ENCODE measurements around the gene NPM3. TPM values are rescaled to one million over a fixed set of nuclear protein-coding genes. Genes with fewer than 3 reads are reported as not detected.

NPM3 gene
- total RNA-seq (10 to 100 TPM; 13.1 to 13.8 TPM), total RNA-seq (4.8 to 17.3 reads per million in 2 donors)

- peaks cover 8% of the 10 kb centered on the region for H3K36me3 Mint-ChIP-seq (ENCODE audit: low read depth)
These were observed at the start of gene NPM3 for GRCh38 chr10:101782811-101783735. TSS of gene NPM3 (minus strand) at chr10:101783446. CDS start at chr10:101783390, 56 bp downstream.

DNA sequence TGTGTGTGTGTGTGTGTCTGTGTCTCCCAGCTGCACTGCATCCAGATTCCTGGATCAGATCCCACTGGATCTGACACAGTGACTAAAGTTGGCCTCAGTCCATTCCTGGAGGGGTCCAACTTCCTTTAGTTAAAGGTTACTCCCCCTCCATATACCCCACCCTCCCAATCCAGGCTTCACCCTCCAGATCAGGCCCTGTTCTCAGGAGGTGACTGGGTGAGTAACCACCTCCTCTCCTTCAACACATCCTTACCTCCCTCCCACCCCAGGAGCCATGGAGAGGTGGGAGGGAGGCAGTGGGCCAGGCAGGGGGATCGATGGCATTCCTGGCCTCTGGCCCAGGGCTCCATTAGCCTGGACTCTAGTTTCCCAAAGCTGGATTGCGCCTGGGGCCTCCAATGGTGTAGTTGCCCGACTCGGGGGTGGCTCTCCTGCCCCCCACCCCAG lies 49.1 kb upstream of the NPM3 start:
- H3K27me3 Mint-ChIP-seq = no peaks in the 10 kb centered on the region
- no peaks in the 10 kb centered on the region for H3K9me3 ChIP-seq (ENCODE audit: control insufficient read depth, low read length, poor library complexity, severe bottlenecking)
- H3K27ac Mint-ChIP-seq = peak overlapping the region; percentile 97
- DNase-seq = no peak
- no peaks in the 10 kb centered on the region for H3K36me3 Mint-ChIP-seq (ENCODE audit: low read depth)
- H3K4me1 Mint-ChIP-seq = peaks cover 55% of the 10 kb centered on the region
- no peak for ATAC-seq
- no peak overlapping the region for H3K4me3 Mint-ChIP-seq

More at GRCh38 chr10:101782811-101783735, at the start of gene NPM3:
- peak; percentile 61 to 69 (median 69) for DNase-seq
- Mint-ChIP-seq H3K4me3 (peak within 1 kb of the TSS; percentile 99), H3K27me3 (peaks cover 14% of the 10 kb centered on the region), H3K4me1 (peaks cover 51% of the 10 kb centered on the region), H3K27ac (peak within 1 kb of the TSS; percentile 99)
- ATAC-seq = peak; percentile 81
- H3K9me3 ChIP-seq (ENCODE audit: control insufficient read depth, low read length, poor library complexity, severe bottlenecking) = no peaks in the 10 kb centered on the region

DNA sequence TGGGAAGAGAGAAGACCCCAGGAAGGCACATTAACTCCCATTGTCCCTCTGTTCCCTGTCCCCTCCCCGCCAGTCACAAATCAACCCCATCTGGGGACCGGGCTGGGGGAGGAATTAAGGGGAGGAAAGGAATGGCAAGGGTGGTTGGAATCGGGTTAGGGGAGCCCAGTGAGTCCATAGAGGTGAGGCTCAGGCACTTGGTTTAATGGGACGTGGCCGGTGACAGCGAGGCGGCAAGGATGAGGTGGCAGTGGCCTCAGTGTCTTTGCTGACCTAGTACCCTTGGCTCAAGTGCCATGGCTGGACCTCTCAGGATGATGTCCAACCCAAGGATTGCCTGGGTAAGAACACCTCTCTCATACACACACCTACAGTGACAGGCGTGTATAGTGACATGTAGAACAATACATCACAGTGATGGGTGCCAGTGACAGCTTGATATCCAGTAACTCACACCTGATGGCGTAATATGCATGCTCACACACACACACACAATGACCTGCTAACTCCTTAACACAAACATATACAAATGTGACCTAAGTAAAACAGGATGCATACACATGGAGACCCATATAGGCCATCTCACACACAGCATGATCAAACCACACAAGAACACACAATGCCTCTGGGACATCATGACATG lies 48.0 kb upstream of the NPM3 start:
- ATAC-seq (no peak), DNase-seq (no peak)
- Mint-ChIP-seq H3K4me1 (peaks cover 59% of the 10 kb centered on the region), H3K36me3 (ENCODE audit: low read depth) (no peaks in the 10 kb centered on the region), H3K4me3 (peak overlapping the region; percentile 89), H3K27me3 (no peaks in the 10 kb centered on the region), H3K27ac (peak overlapping the region; percentile 97)
- H3K9me3 ChIP-seq (ENCODE audit: control insufficient read depth, low read length, poor library complexity, severe bottlenecking) = no peaks in the 10 kb centered on the region

DNA sequence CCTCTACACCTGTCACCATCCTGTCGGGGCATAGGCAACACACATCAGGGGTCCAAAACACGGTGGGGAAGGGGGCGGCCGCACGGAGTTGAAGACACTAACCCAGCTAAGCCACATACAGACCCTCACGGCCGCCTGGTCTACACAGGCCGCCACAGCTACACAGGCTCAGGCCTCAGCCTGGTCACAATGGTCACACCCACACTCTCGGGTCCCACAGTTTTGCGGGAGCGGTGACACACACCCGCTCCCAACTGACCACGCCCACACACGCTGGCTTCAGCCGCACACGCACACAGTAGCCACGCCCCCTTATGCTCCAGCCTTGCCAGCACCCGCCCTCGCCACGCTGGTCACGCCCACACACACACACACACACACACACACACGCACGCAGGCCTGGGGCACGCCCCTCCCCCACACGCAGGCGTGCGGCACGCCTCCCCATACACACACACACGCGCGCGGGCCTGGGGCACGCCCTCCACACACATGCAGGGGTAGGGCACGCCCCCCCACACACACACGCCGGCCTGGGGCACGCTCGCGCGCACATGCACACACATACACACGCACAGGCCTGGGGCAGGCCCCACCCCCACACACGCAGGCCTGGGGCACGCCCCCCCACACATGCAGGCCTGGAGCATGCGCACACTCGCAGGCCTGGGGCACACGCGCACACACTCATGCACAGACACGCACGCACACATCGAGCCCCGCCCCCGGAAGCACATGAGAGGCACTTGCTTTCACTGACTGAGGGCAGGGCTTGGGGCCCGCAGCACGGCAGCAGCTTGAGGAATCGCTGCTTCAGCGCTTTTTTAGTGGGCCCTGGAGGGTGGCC lies 47.3 kb upstream of the NPM3 start:
- H3K4me3 Mint-ChIP-seq = peak overlapping the region; percentile 89
- H3K4me1 Mint-ChIP-seq = peaks cover 54% of the 10 kb centered on the region
- DNase-seq = peak; percentile 92 to 97 (median 96)
- ATAC-seq = peak; percentile 85
- H3K27me3 Mint-ChIP-seq = no peaks in the 10 kb centered on the region
- no peaks in the 10 kb centered on the region for H3K36me3 Mint-ChIP-seq (ENCODE audit: low read depth)
- H3K9me3 ChIP-seq (ENCODE audit: control insufficient read depth, low read length, poor library complexity, severe bottlenecking) = no peaks in the 10 kb centered on the region
- peak overlapping the region; percentile 97 for H3K27ac Mint-ChIP-seq

GRCh38 chr10:101829561-101830315 lies 46.5 kb upstream of the NPM3 start:
- H3K27me3 Mint-ChIP-seq = no peaks in the 10 kb centered on the region
- no peaks in the 10 kb centered on the region for H3K9me3 ChIP-seq (ENCODE audit: control insufficient read depth, low read length, poor library complexity, severe bottlenecking)
- peak overlapping the region; percentile 89 for H3K4me3 Mint-ChIP-seq
- peaks cover 47% of the 10 kb centered on the region for H3K4me1 Mint-ChIP-seq
- no peaks in the 10 kb centered on the region for H3K36me3 Mint-ChIP-seq (ENCODE audit: low read depth)
- H3K27ac Mint-ChIP-seq = peak overlapping the region; percentile 97
- ATAC-seq (peak; percentile 18), DNase-seq (peak; percentile 53 to 72 (median 67))

- no peak overlapping the region for H3K27ac Mint-ChIP-seq
- H3K4me3 Mint-ChIP-seq = no peak overlapping the region
- H3K4me1 Mint-ChIP-seq = peaks cover 39% of the 10 kb centered on the region
- H3K9me3 ChIP-seq (ENCODE audit: control insufficient read depth, low read length, poor library complexity, severe bottlenecking) = no peaks in the 10 kb centered on the region
- H3K36me3 Mint-ChIP-seq (ENCODE audit: low read depth) = no peaks in the 10 kb centered on the region
- ATAC-seq = no peak
- H3K27me3 Mint-ChIP-seq = no peaks in the 10 kb centered on the region
- DNase-seq = no peak
These were observed 45.7 kb upstream of the NPM3 start for GRCh38 chr10:101828766-101829551.

GRCh38 chr10:101827919-101828600 lies 44.8 kb upstream of the NPM3 start:
- ATAC-seq = no peak
- Mint-ChIP-seq H3K27me3 (no peaks in the 10 kb centered on the region), H3K36me3 (ENCODE audit: low read depth) (no peaks in the 10 kb centered on the region), H3K27ac (no peak overlapping the region), H3K4me1 (peaks cover 32% of the 10 kb centered on the region), H3K4me3 (no peak overlapping the region)
- no peaks in the 10 kb centered on the region for H3K9me3 ChIP-seq (ENCODE audit: control insufficient read depth, low read length, poor library complexity, severe bottlenecking)
- no peak for DNase-seq

- H3K36me3 Mint-ChIP-seq (ENCODE audit: low read depth) = peaks cover 1% of the 10 kb centered on the region
- H3K4me3 Mint-ChIP-seq = peak overlapping the region; percentile 62
- DNase-seq (no peak), ATAC-seq (no peak)
- peaks cover 35% of the 10 kb centered on the region for H3K4me1 Mint-ChIP-seq
- peak overlapping the region; percentile 44 for H3K27ac Mint-ChIP-seq
- no peaks in the 10 kb centered on the region for H3K27me3 Mint-ChIP-seq
- H3K9me3 ChIP-seq (ENCODE audit: control insufficient read depth, low read length, poor library complexity, severe bottlenecking) = no peaks in the 10 kb centered on the region
These were observed 43.7 kb upstream of the NPM3 start for GRCh38 chr10:101826852-101827434.

- H3K9me3 ChIP-seq (ENCODE audit: control insufficient read depth, low read length, poor library complexity, severe bottlenecking) = no peaks in the 10 kb centered on the region
- ATAC-seq = no peak
- Mint-ChIP-seq H3K27me3 (no peaks in the 10 kb centered on the region), H3K4me1 (peaks cover 22% of the 10 kb centered on the region), H3K36me3 (ENCODE audit: low read depth) (peaks cover 6% of the 10 kb centered on the region), H3K27ac (no peak overlapping the region), H3K4me3 (no peak overlapping the region)
- DNase-seq = no peak
These were observed 41.5 kb upstream of the NPM3 start for GRCh38 chr10:101824736-101825135.

GRCh38 chr10:101818872-101819633 lies 35.8 kb upstream of the NPM3 start:
- Mint-ChIP-seq H3K4me3 (peak overlapping the region; percentile 94), H3K27ac (peak overlapping the region; percentile 89), H3K27me3 (no peaks in the 10 kb centered on the region), H3K36me3 (ENCODE audit: low read depth) (peaks cover 8% of the 10 kb centered on the region), H3K4me1 (peaks cover 45% of the 10 kb centered on the region)
- no peaks in the 10 kb centered on the region for H3K9me3 ChIP-seq (ENCODE audit: control insufficient read depth, low read length, poor library complexity, severe bottlenecking)
- DNase-seq (no peak), ATAC-seq (peak; percentile 56)

Data from T-helper 17 cell (primary cell).